ENCODE measurements around the gene STPG1.

GRCh38 chr1:24337455-24337854 is 76.1 kb downstream of the STPG1 start:
- TF ChIP-seq CTCF (IDR thresholded peaks at IDR 0.05) (no peak), EP300 (IDR thresholded peaks at IDR 0.05) (no peak)
